NCI-H2171 treated with DMSO at 0.1 percent for 48 hours (cell line): ENCODE data around the gene CXCL1.

Experiments
- DNase-seq: peaks from one replicate; lab custom pipeline; 2025; lab: John Stamatoyannopoulos, UW

CXCL1 gene

DNA sequence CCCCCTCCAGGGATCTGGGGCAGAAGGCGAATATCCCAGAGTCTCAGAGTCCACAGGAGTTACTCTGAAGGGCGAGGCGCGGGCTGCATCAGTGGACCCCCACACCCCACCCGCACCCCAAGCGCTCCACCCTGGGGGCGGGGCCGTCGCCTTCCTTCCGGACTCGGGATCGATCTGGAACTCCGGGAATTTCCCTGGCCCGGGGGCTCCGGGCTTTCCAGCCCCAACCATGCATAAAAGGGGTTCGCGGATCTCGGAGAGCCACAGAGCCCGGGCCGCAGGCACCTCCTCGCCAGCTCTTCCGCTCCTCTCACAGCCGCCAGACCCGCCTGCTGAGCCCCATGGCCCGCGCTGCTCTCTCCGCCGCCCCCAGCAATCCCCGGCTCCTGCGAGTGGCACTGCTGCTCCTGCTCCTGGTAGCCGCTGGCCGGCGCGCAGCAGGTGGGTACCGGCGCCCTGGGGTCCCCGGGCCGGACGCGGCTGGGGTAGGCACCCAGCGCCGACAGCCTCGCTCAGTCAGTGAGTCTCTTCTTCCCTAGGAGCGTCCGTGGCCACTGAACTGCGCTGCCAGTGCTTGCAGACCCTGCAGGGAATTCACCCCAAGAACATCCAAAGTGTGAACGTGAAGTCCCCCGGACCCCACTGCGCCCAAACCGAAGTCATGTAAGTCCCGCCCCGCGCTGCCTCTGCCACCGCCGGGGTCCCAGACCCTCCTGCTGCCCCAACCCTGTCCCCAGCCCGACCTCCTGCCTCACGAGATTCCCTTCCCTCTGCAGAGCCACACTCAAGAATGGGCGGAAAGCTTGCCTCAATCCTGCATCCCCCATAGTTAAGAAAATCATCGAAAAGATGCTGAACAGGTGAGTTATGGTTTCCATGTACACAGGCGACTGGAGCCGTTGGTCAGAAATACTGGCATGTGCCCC lies at the start of gene CXCL1:
Gene CXCL1, plus strand, starts transcription at position 264 of the 926 bp plus-strand sequence. Its CDS starts 78 bp downstream, at position 342.
- no peak for DNase-seq

DNA sequence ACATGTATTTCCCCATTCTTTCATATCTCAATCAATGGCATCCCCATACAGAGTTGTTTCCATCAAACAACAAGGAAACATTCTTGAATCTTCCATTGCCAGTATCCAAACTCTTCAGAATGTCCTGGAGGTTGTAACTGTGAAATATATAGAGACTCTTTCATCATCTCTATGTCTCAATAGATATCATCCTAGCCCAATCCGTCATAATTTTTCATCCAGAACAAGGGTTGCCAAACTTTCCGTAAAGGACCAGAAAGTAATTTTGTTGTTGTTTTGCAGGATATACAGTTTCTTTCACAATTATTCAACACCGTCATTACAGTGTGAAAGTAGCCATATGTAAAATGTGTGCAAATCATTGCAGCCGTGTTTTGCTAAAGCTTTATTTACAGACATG lies 47.9 kb upstream of the CXCL1 start:
- no peak for DNase-seq

DNA sequence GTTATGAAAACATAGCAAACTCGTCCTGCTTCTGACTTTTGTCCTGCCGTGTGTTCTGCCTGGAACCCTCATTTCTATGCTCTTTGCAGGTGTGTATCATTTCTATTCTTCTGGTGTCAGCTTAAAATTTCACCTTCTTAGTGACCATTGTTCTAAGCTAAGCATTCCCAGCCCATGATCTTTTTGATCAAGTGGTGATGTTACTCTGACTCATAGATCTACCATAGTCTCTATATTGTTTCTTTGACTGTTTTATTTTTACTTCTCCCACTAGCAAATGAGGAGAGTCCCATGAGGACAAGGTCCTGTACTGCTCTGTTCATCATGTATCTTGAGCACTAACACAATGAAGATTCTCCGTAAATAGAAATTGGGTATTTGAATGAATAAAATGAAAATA lies 46.8 kb upstream of the CXCL1 start:
- DNase-seq = no peak

DNA sequence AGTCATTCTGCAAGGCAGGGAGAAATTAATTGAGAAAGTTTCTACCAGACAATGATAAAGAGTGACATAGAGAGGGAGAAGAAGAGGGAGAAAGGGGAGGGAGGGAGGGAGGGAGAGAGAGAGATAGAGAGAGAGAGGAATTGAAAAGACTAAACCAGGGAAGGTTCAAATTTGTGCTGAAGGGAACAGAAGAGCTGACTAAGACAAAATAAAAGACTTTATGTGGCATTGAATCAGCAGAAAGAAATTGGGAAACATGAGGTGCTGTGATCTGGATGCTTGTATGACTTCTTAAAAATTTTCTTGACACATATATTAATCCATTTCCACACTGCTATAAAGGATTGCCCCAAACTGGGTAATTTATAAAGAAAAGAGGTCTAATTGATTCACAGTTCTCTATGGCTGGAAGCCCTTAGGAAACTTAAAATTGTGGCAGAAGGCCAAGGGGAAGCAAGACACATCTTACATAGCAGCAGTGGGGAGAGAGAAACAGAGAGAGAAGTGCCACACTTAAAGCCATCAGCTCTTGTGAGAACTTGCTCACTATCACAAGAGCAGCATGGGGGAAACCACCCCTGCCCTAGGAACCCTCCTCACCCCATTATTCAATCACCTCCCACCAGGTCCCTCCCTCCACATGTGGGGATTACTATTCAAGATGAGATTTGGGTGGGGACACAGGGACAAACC lies 46.2 kb upstream of the CXCL1 start:
- no peak for DNase-seq

DNA sequence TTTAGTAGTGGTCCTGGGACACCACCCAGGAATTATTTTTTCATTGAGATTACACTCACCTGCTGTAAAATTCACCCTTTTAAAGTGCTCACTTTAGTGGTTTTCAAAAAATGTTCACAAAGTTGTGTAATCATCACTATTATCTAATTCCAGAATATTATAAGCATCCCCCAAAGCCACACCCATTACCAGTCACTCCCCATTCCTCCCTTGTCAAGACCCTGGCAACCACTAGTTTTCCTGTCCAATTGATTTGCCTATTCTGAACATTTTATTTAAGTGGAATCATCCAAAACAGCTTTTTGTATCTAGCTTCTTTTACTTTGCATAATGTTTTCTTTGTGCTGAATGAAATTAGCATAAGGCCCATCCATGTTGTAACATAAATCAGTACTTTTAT lies 45.4 kb upstream of the CXCL1 start:
- DNase-seq = no peak

DNA sequence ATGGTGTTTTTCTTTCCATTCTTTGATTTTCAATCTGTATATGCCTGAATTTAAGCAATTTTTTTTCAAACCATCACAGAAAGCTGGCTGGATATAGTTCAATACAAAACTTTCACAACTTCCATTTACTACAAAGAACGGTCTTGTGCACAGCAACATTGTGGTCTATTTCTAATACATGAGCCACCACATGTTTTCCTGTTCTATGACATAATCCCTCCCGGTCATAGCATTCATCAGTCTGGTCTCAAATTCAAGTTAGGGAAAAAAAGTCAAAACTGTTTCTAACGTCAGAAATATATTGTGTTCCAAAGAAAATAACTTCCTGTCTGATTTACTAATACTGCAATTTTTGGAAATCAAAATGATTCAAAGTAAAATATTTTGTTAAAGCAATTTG lies 40.2 kb upstream of the CXCL1 start:
- no peak for DNase-seq

DNA sequence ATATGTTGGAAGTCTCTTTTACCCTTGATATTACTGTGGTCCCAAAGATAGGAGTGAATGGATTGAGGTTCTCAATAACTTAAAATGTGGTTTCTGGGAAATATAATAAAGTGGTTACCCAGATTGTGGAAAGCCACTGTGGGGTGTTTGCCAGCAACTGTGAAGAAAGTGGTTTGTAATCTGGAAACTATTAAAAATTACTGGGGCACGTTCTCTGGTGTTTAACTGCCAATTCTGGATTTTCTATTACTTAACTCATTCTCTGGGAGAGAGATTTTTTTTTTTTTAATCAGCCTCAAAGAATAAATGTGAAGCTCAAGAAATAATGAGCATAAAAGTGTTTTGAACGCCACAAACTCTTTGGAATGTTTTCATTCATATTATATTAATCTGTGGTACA lies 37.6 kb upstream of the CXCL1 start:
- no peak for DNase-seq

DNA sequence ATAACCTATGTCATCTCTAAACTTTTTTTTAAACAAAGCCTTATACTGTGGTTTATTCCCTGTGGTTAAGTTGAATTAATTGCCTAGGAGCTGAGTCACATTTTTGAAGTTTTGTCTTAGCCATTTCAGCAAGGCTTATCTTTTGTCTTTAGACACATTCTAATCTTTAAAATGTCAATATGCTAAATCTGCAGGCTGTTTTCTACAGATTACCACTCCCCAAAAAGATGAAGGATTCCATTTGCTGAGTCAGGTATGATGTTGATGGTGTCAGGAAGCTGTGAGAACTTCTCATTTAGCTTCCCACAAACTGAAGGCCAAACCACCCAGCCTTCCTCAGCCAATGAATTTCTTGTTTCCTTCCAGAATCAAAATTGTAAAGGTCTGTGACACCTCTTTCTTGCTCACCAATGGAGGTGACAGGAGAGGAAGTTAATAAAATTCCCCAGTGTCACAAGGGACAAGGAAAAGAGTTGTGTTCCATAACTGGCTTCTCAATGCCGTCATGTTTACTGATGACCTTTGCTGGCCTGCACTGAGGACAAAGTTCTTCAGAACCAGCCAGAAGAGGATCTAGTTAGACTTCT lies 36.4 kb upstream of the CXCL1 start:
- DNase-seq = no peak

DNA sequence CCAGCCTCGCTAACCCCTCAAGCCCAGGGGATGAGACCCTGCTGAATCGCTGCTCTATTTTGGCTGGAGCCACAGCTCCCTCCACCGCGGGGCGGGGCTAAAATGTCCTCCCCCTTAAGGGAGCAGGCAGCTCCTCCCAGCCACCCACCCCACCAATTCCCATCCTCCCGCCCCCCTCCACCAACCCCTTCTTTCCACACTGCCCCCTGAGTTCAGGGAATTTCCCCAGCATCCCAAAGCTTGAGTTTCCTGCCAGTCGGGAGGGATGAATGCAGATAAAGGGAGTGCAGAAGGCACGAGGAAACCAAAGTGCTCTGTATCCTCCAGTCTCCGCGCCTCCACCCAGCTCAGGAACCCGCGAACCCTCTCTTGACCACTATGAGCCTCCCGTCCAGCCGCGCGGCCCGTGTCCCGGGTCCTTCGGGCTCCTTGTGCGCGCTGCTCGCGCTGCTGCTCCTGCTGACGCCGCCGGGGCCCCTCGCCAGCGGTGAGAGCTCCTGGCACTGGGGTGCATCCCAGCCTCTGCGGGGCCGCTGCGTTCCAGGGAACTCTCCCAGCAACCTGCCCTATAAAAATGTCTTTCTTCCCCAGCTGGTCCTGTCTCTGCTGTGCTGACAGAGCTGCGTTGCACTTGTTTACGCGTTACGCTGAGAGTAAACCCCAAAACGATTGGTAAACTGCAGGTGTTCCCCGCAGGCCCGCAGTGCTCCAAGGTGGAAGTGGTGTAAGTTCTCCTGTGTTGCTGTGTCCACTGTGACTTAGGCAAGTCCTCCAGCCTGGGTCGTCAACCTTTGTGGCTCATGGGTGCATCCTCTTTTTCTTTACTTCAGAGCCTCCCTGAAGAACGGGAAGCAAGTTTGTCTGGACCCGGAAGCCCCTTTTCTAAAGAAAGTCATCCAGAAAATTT lies 32.6 kb upstream of the CXCL1 start, which contains the start of gene CXCL6:
Gene CXCL6, plus strand, starts transcription at position 306 of the 907 bp plus-strand sequence. Its CDS starts 73 bp downstream, at position 379.
- DNase-seq = no peak

DNA sequence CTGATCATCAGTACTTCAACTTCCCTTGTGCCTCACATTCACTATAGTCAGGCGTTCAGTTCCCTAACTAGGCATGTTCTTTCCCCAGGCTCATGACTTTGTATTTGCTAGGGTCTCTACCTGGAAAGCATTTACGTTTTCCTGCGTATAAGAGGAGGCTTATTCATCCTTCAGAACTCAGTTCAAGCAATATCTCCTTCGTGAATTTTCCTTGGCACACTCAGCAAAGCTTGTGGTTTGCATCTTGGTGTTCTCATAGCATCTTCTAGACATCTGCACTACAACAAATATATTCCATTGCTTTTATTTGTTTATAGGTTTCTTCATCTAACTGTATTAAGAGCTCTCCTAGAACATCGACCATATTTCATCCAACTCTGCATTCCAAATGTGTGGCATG lies 30.1 kb upstream of the CXCL1 start:
- no peak for DNase-seq

DNA sequence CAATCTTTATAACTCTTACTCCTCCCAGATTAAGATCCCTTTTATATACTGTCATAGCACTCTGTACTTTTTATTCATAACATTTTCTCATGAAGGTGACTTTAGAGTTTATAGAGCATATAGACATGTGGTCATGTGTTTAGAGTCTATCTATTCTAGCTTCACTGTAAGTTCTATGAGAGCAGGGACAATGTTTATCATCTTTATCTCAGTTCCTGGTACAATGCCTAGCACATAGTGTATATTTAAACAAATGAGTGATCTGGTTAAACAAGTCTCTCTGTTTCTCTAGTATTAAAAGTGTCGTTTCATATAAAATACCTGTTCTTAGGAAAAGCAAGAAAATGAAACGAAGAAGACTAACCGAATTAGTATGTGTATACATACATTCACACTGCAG lies 29.5 kb upstream of the CXCL1 start:
- no peak for DNase-seq

DNA sequence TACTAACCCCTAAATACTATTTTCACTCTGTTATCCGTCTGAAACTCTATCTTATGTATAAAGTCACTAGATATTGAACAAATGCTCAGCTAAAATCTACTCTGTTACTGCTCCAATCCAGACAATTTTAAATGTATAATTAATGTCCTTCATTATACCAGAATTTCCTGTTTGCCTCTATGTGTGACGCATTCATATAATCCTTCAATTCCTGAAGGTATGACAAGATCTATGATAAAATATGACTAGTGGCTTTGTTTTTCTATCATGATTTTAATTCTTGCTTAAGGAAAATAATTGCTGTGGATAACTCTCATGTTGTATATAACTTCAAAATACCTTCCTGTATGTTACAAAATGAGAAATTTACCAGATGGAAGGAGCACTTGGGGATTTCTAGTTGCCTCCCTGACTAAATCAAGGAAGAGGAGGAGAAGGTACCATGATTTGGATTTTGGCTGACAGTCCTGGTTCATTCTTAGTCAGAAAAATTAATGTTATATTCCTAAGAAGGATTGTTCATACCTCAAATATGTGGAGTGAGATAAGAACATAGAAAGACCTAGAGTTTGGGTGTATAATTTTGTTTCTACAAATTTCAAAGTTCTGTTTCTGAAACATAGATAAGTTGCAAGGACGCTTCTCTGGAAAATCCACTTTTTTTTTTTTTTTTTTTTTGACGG lies 27.8 kb upstream of the CXCL1 start:
- no peak for DNase-seq

DNA sequence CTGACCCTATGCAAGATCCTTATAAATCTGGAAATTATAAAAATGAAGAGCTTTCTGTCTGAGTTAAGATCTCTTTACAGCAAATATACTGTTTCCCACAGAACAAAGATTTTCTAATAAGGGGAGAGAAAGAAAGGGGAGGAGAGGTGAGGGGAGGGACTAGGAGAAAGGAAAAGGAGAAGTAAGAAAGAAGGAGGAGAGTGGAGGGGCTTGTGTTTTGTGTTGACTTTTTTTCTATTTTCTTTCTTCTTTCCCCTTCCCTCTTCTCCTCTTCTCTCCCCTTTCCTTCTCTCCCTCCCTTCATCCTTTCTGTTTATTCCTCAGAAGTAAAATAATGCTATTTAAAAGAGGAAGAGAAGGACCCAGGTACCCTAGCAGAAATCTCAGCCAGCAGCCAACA lies 26.5 kb upstream of the CXCL1 start:
- DNase-seq = no peak

DNA sequence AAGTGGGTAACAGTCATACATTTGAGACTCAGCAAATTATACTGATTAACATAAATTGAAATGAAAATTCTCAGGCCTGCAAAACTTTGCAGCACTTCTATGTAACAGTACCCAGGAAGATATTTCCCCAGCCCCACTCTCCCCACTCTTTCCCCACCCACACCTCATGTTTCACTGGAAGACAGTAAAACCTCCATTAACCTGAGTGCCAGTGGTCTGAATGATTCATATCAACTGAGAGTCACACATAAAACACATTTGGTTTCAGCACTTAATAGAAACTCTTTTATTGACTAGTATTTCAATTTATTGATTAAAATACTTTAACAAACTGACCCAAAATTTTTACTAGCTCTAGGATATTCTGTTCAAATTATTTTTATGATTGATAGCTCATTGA lies 25.8 kb upstream of the CXCL1 start:
- DNase-seq = no peak

DNA sequence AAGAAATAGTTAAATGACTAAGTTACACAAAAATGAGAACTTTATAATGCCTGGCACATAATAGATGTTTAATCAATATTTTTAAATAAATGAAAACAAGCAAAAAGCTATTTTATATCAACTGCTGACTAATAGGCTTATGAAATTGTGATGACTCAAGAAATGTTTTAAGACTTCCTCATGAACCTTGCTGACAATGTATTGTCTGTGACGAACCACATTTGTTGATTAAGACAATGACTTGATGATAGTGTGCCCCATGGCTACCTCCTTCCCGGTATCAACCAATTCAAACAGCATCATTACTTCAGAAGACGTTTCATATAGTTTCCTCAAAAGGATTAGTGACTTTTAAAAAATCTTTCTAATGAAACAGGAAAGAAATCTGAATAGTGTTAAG lies 24.8 kb upstream of the CXCL1 start:
- no peak for DNase-seq

DNA sequence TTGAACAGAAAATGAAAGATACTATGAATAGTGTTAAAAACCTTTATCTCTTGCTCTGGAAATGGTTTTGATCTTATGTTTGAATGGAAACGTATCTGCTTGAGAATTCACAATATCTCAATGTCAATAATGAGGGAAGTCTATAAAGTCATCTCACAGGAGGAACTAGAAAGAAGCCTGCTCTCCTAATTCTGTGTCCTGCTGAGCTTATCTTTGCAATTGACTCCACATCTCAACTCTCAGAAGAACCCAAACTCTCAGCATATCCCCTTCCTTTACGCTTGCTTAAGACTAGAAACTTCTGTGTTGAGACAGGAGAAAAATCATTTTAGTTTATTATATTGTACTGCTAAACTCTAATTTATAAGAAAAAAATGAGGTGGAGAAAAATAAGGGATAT lies 24.4 kb upstream of the CXCL1 start:
- DNase-seq = no peak

DNA sequence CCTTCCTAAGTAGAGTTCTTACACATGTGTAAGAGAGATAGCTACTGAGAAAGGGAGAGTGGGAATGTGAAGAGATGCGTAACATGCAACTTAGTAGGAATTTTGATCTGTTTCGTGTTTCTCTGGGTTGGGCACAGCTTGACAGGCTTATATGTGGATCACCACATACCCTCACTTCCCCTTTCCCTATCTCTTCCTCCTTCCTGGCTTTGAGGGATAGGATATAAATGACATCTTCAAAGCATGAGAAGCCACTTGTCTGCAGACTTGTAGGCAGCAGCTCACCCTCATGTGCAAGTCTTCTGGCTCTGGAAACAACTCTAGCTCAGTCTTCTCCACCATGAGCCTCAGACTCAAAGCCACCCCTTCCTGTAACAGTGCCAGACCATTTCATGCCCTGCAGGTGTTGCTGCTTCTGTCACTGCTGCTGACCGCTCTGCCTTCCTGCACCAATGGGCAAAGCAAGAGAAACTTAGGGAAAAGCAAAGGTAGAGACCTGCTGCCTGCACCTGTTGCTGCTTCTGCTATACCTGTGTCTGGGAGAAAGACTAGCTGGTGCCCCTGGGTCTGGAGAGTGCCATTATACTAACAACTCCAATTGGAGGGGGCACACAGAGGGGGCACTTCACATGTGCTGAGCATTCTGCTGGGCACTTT lies 21.5 kb upstream of the CXCL1 start:
- no peak for DNase-seq

DNA sequence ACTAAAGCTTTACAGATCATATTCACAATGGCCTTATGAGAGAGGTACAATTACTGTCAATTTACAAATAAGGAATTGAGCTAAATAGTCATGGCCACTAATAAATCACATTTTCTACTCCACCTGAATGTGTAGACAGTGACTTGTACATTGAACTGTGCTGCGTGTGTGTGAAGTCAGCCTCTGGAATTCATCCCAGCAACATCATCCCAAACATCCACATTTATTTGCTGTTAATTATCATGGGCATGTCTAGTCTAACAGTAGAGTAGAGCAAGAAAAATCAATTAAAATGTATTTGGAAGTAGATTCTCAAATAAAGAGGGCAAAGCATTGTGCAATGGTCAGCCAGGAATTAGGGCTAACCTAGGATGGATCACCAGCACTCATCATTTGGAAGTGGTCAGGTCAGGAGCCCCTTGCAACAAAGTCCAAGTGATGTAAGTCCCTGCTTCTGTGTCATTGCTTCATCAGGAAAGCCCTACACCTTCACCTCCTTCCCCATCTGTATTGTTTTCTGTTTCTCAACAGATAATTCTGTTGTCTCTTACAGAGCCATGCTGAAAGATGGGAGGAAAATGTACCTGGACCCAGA lies 20.9 kb upstream of the CXCL1 start:
- DNase-seq = no peak

DNA sequence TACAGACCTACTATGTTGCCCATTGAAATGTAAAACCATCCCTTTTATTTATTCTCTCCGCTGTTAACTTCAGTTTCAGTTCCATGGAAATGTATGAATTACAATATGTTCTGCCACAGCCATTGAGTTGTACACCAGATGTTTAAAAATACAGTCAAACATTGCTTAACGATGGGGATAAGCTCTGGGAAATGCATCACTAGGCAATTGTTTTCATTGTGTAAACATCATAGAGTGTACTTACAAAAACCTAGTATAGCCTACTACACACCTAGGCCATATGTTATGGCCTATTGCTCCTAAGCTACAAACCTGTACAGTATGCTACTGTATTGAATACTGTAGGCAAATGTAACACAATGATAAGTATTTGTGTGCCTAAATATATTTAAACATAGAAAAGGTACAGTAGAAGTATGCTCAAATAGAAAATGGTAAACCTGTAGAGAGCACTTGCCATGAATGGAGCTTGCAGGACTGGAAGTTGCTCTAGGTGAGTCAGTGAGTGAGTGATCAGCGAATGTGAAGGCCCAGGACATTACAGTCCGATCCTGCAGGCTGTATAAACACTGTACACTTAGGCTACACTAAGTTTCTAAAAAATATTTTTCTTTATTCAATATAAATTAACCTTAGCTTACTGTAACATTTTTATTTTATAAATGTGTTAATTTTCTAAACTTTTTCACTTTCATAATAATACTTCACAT lies 18.8 kb upstream of the CXCL1 start:
- no peak for DNase-seq

DNA sequence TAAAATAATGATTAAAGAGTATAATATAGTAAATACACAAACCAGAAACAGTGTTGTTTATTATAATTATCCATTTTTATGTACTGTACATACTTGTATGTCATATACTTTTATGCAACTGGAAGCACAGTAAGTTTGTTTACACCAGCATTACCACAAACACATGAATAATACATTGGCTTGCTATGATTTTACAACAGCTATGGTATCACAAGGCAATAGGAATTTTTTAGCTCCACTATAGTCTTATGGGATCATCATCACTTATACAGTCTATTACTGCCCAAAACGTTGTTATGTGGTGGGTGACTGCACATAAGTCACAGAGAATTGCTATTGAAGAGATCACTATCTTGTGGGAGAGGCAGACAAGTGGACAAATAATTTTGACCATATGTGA lies 17.9 kb upstream of the CXCL1 start:
- no peak for DNase-seq
